Measurements from ENCODE around the gene ZNF574.
A peak's percentile ranks its signal among the peaks of the same experiment; 100 is the strongest.

Gene ZNF574

DNA sequence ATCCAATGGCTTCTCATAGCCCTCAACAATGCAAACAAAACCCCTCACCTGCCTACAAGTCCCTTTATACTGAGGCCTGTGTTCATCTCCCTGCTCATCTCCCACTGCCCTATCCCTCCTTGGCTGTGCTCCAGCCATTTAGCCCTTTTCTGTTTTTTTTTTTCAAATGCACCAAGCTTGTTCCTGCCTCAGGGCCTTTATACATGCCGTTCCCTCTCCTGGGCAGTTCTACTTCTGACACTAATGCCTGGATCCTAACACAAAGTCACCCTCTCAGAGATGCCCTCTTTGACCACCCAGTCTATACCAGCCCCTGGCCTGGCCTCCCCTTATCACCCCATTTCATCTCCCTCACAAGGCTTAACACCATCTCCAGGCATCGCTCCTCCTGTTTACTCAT, 26.9 kb downstream of the ZNF574 start:
- no peak for DNase-seq

DNA sequence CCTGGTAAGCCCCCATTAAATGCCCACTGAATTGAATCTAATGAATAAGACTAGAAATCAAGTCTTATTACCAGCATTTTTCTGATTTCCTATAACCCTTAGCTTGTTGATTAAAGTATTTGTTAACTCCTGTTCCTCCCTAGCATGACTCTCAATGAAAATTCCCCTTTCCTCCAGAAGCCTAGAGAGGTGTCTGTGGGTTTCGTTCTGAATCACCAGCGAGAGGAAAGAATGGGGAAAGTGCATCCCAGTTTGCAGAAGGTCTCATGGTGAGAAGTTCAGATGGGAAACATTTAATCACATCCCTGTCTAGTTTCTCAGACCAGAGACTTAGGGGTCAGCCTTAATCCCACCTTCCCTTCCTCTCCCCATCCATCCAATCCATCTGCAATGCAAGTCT, 29.4 kb downstream of the ZNF574 start:
- DNase-seq, result no peak

DNA sequence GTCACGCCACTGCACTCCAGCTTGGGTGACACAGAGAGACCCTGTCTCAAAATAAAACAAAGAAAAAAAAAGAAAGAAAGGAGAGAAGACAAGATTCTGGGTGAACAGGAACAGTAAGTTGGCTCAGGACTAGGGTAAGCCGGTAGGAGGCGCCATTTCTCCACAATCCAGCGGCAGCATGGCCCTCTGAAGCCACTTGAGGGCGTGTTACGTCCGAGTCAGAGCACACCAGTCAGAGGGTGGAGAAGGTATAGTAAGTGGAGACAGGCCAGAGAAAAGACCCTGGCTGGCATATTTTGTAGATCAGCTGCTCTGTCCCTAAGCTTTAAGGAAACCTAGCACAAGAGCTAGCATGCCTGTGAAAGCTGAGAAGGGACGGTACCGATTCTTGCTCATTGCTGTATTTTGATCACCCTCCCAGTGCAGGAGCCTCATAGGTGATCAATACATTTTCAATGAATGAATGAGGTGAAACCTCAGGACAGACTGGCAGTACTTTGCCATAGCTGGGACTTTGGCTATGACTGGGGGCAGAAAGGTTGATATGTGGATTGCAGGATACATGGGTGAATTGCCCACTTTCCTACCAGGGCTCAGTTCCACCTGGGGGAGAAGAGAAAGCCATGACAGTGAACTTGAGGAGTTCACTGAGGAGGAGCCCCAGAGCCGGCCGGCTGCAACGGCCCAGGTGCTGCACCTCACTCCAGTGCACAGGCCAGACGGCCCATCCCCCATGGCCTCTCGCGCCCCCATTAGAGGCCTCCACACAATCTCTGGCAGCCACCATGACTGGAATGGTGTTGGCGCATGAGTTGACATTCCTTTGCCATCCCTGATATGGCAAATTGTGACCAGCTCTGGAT, 32.8 kb downstream of the ZNF574 start:
- peak; percentile 90 for DNase-seq

DNA sequence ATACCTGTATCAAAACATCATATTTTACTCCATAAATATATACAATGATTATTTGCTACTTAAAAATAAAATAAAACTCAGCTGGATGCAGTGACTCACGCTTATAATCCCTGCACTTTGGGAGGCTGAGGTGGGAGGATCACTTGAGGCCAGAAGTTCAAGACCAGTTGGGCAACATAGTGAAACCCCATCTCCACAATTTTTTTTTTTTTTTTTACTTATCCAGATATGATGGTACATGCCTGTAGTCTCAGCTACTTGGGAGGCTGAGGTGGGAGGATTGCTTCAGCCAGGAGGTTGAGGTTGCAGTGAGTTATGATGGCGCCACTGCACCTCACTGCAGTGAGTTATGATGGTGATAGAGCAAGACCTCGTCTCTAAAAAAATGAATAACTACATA, 33.9 kb downstream of the ZNF574 start:
- no peak for DNase-seq

DNA sequence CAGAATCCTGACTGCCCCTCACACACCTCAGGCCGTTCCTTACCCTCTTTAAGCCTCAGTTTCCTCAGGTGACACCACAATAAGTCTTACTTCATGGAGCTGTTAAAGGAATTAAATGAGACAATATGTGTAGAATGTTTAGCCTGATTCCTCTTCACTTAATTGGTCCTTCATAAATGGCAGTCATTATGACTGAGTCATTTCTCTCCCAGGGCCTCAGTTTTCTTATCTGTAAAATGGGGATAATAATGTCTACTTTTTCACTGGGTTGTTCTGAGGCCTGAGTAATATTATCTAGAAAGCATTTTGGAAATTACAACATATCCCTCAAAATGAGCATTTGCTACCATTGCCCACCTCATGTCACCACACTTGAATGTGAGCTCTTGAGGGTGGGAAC, 34.7 kb downstream of the ZNF574 start:
- DNase-seq, result no peak

DNA sequence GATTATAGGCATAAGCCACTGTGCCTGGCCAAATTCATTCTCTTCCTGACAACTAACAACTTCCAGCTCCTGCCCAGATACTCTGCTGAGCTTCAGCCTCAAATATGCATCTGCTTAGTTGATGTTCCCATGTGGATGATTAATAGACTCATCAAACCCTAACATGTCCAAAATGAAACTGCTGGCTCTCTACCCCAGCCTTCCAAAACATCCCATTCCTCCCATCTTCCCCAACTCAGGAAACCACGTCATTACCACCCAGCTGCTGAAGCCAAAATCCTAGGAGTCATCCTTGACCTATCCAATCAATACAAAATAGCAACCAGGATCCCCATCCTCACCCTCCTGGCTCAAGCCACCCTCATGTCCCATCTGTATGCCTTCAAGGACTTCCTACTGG, 35.4 kb downstream of the ZNF574 start:
- no peak for DNase-seq

DNA sequence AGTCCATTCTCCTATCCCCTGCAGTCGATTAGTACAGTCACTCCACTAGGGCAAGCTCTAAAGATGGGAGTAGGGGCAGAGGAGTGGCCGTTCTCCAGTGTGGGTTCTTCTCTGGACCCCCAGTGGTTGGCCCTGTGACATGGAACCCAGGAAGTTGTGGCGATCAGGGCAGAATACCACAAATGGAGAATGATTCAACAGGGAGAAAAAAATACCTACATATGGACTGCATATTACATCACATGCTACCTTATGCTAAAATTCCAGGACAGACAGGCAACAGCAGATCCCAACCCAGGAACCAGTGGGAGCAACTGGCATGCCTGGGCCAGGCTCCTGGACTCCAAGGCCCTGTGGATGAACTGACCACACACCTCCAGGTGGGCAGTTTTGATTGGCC, 35.8 kb downstream of the ZNF574 start:
- DNase-seq, result no peak

DNA sequence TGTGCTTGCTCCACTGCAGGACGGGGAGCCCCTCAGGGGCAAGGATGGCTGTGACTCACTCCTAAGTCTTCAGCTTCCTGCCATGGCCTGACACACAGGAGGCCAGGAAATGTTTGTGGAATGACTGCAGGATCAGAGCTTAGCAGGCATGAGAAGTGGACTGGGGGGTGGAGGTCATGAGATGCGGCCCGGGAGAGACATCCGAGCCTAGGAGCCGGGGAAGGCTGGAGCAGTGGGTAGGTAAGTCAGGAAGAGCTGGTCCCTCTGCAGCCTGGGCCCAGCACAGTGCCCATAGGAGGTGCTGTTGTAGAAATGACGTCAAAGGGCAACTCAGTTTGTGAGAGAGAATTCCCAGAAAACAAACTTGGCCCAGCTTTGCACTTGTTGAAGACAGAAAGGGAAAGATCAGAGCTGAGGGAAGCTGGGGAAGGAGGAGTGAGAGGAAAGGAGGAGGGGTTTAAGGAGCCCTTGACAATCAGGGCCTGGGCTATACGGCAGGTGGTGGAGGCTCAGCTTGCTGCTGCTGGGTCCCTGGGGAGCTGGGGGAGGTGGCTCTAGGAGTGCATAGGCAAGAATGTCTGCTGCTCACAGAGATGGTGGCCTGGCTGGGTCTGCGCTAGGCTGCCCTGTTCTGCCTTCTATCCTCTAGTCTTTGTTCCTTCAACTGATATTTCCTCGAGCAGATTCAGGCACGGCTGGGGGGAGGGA, 37.8 kb downstream of the ZNF574 start:
- no peak for DNase-seq

DNA sequence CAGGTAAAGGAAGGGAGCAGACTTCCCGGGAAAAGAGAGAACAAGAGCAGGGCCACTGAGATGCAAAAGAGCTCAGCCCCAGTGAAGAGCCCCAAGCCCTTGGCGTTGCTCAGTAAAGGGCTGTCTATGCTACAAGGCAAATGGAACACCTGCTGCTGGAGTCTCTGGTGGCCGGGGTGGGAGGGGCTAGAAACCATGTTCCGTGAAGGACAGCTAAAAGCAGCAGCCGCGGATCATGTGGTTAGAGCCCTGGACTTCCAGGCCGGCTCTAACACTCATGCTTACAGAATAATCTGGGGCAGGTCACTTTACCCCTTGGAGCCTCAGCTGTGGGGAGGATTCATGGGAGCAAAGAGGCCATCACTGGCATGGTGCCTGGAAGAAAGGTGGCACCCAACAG, 38.4 kb downstream of the ZNF574 start:
- no peak for DNase-seq

DNA sequence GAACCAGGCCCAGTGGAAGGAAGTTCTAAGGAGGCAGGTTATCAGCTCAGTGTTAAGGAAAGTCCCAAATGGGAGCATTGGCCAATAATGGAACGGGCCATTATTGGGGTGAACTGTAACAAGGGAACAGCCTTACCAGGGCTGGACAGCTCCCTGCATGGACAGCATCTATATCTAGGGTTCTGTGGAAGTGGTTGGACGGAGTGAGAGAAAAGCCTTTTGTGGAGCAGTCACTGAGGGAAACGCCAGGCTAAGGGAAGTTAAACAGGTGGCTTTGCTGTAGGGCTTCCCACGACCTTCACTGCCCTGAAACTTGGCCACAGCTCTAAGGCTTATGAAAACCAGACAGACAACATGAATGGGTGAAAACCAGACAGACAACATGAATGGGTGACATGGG, 39.3 kb downstream of the ZNF574 start:
- no peak for DNase-seq

DNA sequence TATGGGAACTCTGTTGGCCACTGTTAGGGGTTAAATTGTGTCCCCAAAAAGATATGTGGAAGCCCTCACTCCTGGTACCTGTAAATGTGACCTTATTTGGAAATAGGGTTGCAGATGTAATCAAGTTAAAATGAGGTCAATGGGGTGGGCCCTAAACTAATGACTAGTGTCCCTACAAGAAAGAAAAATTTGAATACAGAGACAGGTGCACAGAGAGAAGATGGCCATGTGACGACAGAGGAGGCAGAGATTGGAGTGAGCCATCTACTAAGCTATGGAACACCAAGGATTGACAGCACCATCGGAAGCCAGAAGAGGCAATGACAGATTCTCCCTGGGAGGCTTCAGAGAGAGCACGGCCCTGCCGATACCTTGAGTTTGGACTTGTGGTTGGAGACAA, 39.7 kb downstream of the ZNF574 start:
- DNase-seq, result no peak

DNA sequence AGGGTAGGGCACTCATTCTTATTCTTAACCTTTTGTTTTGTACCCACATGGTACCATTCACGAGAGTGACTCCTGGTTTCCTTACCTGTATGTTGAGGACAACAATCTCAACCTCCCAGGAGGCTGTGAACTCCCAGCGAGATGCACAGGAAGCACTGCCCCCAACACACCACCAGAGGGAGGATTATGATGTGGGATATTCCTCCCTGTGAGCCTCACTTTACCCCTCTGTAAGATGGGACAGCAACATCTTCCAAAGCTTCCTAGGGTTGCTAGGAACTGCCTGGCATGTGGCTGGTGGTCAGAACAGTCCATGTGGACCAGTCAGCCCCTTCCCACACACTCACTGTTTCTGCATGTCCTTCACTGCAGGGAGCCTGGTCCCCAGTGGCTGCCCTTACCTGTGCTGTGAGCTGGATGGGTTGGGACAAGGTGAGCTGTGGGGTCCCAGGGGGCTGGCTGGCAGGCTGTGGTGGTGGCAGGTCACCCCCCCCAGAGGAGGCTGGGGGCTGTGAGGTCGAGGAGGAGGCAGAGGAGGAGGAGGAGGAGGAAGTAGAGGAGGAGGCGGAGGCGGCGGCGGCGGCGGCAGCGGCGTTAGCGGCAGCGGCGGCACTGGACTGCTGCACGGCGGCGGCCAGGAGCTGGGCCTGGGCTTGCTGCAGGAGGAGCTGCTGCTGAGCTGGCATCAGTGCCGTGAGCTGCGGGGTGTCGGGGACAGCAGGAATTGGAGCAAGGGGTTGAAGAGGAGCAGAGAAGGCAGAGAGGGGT, 40.5 kb downstream of the ZNF574 start:
- no peak for DNase-seq

DNA sequence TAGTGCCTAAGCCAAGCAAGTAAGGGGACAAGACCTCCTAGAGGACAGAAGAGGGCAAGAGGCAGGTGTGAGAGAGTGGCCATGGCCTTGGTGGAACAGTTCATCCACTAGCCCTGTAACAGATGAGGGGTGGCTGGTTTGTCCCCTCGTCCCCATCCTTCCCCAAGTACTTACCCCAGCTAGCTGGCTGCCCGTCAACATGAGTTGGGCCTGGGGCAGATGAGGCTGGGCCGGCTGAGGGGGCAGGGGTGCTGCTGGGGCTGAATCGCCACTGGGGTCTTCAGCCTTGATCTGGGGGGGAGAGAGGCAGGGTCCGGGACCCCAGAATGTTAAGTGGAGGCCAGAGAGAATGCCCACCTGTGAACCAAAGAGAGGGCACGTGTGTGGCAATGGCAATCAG, 41.1 kb downstream of the ZNF574 start:
- no peak for DNase-seq

DNA sequence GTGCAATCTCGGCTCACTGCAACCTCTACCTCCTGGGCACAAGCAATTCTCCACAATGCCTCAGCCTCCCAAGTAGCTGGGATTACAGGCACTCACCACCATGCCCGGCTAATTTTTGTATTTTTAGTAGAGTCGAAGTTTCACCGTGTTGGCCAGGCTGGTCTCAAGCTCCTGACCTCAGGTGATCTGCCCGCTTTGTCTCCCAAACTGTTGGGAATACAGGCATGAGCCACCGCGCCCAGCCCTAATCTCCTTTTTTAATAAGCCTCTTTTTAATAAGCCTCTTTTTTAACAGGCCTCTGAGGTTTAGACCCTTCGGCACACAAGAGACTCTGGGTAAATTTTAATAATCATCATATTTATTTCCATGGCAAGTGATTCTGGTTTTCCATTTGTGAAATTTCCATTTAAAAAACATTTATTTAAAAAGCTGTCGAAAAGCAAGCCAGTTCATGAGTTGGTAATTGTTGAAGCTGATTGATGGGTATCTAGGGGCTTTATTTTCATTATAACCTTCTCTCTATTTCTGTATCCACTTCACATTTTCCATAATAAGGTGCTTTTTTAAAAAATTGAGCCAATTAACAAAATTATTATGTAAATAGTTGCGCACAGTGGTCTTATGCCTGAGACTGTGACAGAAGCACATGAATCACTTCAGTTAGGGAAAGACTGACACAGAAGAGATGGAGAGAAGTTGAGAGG, 44.5 kb downstream of the ZNF574 start:
- DNase-seq, result no peak

DNA sequence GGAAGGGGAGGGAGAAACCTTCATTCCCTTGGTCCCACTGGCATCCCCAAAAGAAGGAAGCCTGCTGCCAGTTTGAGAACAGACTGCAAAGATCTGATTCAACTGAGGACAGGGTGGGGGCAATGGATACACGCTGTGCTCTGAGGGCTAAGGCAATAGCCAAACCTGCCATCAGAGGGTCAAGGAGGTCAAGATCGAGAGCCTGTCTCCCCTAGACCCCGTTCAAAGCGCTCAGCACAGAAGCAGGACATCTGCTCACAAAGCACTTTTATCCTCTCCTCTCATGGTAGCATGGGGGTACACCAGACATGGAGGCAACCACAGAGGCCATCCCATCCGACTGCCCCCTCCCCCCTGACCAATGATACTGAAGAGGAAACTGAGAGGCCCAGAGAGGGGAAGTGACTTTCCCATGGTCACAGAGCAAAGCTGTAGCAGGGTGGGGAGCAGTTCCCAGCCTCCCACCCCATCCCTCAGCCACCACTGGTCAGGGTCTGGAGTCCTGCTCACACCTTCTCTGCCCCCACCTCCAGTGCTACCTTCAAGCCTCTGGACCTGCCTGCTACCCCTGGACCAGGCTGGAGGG, 45.2 kb downstream of the ZNF574 start:
- no peak for DNase-seq

DNA sequence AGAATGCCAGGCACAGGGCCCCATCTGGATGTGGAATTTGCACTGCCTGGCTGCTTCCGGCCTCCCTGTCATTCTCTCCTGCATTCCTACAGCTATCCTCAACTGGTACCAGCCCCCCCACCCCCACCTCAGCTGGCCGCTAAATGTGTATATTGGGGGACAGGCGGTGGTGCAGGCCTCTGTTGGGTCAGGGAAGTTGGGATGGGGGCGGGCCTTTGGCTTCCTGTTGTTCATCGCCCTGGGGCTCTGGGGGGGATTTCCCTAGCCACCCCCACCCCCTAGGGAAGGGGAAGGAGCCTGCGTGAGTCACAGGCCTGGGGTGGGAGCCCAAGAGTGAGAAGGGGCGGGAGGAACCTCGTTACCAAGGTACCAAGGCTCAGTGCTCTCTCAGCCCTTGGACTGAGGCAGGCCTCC, 45.7 kb downstream of the ZNF574 start:
- peak; percentile 69 for DNase-seq

DNA sequence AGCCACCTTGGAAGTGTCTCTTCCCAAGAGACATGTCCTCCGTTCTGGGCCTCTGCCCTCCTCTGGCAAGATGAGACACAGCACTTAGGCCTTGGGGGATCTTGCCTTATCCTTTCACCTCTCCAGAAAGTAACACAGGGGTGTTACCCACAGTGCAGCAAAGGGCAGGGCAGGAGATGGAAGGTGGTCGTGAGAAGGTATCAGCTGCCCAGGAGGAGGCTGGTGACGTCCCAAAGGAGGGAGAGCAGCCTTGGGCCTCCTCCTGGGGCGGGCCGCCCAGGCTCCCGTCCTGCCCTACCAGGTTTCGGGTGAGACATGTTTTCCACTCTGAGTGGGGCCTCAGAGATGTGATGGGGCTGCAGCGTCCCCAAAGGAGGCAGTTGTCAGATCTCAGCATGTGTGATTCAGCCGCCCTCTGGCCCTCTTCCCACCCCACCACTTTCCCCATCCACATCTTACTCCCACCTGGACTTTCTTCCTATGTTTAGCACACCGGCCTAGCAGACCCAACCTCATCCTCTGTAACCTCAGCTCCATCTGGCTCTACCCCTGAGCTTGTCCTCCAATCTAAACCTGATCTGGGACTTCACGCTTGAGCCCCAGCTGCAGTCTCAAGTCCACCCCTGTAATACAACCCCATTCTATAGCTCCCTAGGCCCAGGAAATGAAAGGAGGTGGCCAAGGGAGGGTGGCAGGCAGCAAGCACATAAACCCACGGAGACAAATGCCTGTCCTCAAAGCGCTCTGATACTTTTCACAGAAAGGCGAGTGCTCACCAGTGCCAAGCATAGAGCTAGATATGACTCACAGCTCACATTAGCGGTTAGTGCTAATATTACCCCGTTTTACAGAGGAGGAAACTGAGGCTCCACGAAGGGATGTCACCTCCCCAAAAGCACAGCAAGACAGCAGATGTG, 47.0 kb downstream of the ZNF574 start:
- DNase-seq, result no peak

DNA sequence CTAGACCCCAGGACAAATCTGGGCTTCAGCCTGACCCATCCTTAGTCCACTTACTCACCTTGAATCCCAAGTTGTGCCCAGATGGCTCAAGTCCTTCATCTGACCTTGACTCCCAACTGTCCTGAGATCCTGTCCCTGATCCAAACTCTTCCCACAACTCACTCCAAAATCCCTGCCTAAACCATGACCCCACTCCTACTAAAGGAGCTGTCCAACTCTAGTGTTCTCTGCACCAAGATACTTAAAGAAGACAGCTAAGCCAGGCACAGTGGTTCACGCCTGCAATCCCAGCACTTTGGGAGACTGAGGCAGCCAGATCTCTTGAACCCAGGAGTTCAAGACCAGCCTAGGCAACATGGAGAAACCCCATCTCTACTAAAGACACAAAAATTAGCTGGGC, 47.8 kb downstream of the ZNF574 start:
- no peak for DNase-seq

DNA sequence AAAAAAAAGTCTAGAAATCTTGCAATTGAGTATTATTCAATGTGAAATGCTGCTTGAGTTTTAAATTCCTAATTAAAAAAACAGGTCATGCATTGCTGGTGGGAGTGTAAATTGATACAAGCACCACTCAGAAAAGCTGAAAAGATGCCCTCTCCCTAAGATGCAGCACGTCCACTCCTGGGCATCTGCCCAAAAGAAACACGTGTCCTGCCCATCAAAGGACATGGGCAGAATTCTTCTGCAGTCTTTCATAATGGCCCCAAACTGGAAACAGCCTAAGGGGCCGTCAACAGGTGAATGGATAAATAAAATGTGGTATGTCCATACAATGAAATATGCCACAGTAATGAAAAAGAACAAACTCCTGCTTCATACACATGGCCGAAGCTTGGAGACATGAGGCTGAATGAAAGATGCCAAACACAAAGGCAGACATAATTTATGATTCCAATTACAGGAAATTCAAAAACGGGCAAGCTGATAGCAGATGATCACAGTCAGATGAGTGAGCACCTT, 48.5 kb downstream of the ZNF574 start:
- DNase-seq, result no peak

DNA sequence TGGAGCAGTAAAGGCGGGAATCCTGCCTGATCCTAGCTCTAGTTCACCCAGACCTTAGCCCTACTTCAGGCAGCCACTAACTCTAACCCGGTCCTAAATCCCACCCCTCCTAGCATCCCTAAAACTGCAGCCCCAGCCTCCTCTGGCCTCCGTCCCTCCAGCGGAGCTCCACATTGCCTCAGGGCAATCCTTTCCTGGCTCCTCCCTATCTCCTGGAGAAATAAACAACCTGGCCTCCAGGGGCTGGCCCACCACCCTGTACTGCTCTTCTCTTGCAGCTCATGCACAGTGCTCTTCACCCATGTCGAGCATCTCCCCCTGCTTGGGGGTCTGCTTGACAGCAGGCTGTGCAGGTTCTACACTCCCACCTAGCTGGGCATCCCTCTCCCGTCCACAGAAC, 49.6 kb downstream of the ZNF574 start:
- DNase-seq, result no peak

DNA sequence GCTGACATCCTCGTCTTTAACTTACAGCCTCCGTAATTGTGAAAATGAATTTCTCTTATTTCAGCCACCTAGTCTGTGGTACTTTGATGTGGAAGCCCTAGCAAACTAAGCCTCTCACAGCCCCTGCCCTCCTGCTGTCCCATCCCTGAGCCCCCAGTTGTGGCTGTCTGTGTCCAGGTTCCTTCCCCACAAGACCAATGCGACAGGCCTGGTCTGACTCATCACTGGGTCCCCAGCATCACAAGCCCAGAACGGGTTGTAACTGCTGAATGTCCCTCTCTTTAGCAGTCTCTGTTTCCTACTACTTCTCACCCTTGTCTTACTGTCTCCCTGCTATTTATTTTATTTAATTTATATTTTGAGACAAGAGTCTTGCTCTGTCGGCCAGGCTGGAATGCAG, 50.6 kb downstream of the ZNF574 start:
- DNase-seq, result no peak

Measured in T-helper 9 cell (primary cell).